Stimulated activated CD4-positive, alpha-beta T cell treated with anti-CD3 and anti-CD28 coated beads, Interleukin-2, amount 100 ng/mL, for 24 hours (primary cell): ENCODE measurements around the gene GNG3.
"Not testable (repeated sequence)": the region's sequence is repeated elsewhere in the genome, so short reads cannot be mapped to it uniquely, and the experiment has no call there.

Experiments used
- DNase-seq, 2 donors: peaks; one replicate each; pipeline ENCODE4 v3.0.0-alpha.2; 2020

Gene GNG3

DNA sequence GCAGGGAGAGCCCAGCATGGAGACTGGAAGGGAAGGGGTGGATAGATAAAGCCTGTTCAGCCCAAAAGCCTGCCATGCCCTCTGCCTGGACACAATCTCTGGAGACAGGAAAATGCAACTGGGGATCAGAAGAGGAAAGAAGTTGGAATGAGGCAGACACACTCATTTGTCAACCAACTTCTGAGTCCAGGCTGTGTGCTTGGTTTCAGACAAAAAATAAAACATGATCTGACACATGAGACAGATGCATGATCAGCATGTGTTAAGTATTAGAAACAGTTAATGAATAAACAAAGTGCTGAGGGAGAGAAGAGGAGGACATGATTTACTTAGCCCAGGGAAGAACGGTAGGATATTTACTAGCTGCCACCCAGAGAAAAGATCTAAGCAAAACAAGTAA, 19.0 kb upstream of the GNG3 start:
- no peak for DNase-seq

DNA sequence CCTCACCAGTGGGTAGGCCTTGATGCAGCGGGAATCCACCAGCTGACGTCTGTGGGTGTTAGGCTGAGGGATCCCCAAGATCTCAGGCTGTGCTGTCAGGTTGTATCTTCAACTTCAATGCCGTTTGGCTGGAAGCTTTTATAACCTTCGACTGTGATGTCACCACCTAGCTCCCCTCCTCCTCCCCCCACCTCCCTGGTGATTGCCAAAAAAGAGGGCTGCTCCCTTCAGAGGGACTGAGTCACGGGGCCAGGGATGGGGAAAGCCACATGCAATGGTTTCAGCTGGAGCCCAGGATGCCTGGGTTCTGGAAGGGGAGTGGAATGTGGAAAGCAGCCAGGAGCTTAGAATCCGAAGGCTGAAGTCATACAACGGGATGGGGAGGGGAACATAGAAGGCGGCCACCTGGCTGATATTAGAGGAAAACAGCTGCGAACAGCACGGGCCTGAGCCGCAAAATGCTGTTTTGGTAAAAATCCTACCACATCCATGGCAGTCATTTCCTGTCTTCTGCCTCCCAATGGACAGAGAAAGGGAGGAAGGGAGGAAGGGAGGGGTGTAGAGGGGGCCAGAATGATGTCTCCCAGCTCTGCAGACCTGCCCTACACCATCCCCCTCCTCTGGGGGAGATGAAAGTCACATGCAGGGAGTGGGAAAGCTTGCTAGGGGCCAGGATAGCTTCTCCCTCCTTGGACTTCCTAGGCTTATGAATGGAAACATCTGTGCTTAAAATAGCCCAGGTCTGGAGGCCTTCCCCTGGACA, 17.9 kb upstream of the GNG3 start, which contains the start of gene LRRN4CL:
Gene LRRN4CL (minus strand): TSS at position 110 of the 763 bp plus-strand sequence. CDS start 1,022 bp downstream, outside the sequence.
- no peak for DNase-seq

DNA sequence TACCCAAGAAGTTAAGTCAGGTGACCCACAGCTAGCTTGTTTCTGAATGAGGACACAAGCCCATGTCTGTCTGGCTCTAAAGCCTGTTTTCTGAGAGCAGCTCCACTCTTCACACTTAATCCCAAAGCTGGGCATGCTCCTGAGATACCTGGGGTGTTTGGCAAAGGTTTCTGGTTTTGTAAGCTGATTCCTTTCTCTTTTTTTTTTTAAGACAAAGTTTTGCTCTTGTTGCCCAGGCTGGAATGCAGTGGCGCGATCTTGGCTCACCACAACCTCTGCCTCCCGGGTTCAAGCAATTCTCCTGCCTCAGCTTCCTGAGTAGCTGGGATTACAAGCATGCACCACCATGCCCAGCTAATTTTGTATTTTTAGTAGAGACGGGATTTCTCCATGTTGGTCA, 13.9 kb upstream of the GNG3 start:
- DNase-seq: not testable (repeated sequence)

DNA sequence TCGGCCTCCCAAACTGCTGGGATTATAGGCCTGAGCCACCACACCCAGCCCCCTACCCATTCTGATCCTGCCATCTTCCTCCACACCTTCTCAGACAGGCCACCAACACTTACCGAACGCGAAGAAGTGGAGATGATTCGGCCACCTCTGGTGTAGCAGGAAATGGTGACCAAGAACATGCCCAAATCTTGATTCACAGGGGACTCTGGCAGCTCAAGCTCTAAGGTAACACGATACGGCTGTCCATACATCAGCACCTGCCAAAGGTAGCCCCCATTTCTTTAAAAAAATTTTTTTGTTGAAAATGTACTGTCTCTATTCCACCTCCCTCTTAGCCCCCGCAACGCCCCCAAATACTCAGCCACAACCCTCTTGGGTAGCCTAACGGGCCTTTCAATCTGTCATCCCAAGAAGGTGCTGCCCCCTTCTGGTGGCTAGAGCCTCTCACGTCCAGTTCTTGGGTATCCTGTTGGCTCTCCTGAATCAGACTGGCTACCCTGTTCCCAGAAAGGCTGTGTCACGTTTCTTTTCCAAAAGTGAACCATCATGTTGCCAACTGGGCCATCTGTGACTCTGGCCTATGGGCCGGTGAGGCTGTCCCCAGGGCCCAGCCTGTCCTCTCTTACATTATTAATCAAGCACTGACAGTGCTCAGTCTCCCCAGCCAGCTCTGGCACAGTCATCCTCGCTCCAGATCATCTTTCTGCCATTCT, 12.9 kb upstream of the GNG3 start:
- DNase-seq: peak; percentile 78 to 84

DNA sequence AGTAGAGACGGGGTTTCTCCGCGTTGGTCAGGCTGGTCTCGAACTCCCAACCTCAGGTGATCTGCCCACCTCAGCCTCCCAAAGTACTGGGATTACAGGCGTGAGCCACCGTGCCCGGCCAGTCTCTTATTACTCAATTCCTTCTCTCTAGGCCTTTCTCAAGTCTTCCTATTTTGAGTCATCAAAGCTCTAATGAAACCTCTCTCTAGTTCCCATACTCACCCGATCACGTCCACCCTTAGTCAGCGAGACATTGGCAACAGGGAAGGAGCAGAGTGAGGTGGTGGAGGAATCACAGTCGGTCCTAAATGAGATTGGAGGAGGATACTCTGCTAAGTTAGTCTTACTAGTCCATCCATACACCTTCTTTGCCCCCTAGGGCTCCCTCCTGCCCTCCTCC, 5.2 kb upstream of the GNG3 start:
- no peak for DNase-seq

DNA sequence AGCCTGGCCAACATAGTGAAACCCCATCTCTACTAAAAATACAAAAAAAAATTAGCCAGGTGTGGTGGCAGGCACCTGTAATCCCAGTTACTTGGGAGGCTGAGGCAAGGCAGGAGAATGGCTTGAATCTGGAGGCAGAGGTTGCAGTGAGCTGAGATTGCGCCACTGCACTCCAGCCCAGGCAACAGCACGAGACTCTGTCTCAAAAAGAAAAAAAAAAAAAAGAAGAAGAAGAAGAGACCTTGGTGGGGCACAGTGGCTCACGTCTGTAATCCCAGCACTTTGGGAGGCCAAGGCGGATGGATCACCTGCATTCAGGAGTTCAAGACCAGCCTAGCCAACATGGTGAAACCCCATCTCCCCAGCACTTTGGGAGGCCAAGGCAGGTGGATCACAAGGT, 3.6 kb upstream of the GNG3 start:
- DNase-seq: not testable (repeated sequence)

DNA sequence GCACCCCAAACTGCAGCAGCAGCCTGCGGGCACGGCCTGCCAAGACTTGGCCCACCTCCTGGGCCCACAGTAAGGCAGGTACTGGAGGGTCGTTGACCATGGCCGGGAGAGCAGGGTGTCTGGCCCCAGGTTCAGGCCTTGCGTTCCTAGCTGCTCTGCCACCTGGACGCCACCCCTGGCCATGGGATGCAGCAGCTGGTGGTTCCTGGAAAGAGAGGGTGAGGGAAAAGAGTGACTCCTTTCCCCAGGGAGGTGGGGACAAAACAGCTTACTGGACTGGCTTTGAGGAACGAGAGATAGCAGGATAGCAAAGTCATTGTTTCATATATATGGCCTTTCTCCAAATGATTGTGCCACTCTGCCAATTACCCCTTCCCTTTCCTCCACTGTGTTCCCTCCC, 2.1 kb upstream of the GNG3 start:
- DNase-seq: no peak

DNA sequence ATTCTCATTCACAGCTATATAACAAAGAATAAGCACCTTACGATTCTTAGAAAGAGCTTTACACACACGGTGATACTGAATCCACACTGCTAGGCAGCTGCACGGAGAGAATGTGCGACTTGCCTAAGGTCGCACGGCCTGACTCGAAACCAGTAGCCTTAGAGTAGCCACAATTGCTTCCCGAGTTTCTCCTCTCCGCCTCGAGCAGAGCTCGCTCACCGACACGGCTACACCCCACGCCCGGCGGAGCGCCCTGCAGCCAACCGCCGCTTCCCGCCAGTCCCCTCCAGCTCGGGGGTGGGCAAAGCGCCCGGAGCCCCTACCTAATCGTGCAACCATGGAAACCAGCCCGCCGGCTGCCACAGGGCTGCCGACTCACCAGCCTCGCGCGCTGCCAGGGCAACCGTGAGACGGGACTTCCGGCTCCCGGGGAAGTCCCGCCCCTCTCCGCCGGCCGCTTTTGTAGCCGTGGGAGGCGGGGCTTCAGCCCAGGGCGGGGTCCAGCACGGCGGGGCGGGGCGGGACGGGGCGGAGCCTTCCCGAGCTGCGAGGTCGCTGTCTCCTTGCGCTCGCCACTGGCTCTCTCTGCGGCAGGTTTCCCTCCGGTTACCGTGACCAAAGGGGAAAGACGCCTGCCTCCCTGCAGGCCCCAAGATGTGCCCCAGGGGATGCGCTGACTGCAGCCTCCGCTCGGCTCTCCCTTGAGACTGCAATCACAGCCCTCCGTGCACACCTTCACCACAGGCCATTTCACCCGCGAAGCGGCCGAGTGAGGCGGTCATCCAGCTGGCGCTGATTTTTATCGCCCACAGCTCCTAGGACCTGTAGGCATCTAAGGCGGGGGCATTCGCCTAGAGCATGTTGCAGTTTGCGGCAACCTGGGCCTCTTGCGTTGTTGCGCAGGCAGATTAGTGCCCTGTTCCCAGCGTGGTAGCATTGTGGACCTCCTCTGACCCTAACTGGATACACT, 1.3 kb upstream of the GNG3 start:
- peak; percentile 93 to 95 for DNase-seq

DNA sequence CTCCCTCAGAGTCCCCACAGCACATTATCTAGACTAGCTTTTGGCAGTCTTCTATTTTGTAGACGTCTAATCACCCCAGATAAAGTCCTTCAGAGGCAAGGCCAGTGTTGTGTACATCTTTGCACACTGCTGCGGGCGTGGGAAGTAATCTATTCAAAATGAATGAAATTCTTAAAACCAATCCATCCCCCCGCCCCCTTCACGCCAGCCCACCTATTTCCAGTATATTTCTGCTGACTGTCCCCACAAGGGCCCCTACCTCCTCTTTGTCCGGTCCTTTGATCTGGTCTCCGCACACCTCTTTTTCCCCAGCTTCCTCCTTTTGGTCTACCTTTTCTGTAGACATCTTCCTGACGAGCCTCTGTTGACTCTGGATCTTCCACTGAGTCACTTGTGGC, 627 bp upstream of the GNG3 start:
- no peak for DNase-seq

DNA sequence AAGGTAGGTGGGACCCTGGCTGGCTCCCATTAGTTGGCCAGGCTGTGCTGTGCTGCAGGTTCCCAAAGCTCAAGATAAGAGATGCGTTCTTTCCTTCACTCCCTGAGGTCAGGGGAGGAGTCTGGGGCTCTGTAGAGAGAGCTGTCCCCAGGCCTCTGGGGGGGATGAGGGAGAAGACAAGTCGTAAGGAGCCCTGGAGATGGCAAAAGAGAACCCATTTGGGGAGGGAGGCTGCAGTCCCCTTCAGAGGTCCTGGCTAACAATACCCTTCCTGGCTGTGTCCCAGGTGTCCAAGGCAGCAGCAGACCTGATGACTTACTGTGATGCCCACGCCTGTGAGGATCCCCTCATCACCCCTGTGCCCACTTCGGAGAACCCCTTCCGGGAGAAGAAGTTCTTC, 916 bp downstream of the GNG3 start:
- peak in 1 of 2 donors; percentile 7 for DNase-seq

DNA sequence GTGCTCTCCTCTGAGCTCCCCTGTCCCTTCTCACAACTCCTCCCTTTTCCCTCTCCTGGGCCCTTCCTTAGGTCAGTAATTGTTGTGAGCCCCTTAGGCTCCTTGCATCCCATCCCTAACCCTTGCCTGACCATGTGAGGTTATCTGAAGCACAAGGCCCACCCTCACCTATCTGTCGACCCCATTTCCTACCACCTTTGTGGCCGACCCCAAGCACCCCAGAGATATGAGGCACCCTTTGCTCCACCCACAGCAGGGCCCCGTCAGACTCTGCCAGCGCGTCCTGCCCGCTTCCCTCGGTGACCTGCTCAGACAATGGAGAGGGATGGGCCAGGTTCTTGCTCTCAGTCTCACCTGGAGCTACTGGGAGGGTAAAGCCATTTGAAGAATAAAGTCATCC, 1.3 kb downstream of the GNG3 start:
- DNase-seq: peak; percentile 49 to 55

DNA sequence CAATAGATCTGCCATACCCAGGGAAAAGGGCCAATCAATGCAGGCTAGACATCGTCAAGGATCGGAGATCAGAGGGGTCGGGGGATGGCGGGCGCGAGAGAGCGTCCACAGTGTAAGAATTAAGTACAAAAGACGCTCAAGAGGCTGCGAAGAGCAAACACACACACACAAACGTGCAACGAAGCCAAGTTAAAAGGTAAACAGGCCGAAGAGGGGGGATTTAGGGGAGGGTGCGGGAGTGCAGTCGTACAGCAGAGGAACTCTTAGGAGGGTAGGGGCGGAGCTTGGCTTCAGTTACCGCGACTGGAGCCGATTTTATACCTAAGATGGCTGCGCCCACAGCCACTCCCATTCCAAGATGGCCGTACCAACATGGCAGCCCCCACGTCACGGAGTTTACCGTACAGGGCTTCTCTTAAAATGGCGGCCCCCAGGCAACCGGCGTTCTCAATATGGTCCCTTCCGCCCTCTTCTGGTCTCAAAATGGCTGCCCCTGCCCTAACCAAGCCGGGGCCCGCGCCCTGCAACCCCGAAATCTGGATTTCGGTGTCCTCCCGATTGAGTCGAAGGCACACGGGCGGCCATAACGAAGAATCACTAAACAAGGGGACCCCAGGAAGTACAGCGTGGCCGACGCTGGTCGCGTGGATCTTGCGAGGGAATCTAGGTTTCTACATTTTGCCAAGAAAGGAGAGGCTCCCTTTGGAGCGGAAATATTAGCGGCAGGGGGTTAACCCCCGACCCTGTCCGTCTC, 1.9 kb downstream of the GNG3 start:
- DNase-seq: peak; percentile 94 to 95

DNA sequence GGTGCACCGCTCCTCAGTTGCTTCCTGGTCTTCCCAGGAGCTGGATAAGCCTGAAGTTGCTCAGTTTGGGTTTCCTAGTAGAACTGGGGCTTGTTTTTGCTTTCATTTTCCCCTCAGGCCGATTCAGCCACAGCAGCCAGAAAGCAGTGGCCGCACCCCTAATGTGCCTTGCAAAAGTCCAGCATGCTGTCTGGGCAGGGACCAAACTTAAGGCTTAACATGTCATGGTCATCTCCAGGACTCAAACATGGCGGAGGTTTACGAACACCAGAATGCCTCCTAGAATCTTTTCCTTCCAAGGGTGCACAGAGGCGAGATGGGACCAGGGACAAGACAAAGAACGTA, 2.5 kb downstream of the GNG3 start:
- DNase-seq: peak; percentile 21 to 47

DNA sequence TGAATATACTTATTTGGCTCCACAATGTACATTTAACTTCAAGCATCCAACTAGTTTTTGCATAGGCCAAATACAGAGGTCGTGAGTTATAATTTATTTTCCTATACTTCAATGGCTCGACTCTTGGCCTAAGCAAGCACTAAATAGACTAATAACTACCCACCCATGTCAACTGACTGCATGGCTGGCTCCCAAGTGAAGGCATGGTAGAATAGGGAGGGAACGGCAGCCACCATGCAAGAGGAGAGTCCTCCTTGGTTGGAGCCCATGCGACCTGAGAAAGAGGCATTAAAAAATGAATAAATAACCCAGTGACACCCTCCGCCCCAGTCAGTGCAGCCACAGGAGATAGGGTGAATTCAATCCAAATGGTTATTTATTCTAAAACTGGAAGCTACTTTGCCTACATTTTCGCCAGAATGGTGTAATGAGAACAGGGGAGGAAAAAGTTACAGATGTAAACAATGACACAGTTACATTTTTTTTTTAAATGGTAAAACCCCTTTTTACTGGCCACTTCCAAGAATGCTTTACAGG, 4.9 kb downstream of the GNG3 start:
- no peak for DNase-seq

DNA sequence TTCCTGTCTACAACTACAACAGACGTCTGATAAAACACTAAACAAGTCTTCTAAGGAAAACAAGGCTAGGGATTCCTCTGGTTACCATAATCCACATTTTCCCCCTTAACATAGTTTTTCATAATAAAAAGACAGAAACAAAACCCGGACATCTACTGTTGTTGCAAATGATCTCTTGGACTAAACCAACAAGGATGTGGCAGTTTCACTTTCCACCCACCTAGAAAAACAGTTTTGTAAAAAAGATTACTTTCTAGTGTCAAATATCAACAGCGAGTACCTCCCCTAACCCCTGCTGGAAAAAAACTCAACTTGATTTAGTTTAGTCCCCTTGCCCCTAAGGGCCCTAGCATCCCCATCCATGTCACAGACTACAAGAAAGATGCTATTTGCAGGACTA, 5.4 kb downstream of the GNG3 start:
- DNase-seq: no peak

DNA sequence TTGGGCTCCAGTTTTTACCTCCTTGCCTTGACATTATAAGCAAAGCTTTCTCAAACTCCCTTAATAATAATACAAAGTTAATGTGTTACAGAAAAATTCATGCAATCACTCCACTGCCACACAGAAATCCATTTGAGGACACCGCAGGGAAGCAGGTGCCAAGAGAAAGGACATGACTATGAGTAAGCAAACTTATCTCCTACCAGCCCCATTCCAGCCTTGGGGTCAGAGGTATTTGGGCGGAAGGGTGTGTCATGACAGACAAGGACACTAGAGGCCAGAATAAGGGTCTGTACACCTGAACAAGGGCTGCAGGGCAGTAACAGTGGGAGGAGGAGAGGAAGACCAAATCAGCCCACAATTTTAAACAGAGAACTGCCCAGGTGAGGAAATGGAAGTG, 5.9 kb downstream of the GNG3 start:
- no peak for DNase-seq

DNA sequence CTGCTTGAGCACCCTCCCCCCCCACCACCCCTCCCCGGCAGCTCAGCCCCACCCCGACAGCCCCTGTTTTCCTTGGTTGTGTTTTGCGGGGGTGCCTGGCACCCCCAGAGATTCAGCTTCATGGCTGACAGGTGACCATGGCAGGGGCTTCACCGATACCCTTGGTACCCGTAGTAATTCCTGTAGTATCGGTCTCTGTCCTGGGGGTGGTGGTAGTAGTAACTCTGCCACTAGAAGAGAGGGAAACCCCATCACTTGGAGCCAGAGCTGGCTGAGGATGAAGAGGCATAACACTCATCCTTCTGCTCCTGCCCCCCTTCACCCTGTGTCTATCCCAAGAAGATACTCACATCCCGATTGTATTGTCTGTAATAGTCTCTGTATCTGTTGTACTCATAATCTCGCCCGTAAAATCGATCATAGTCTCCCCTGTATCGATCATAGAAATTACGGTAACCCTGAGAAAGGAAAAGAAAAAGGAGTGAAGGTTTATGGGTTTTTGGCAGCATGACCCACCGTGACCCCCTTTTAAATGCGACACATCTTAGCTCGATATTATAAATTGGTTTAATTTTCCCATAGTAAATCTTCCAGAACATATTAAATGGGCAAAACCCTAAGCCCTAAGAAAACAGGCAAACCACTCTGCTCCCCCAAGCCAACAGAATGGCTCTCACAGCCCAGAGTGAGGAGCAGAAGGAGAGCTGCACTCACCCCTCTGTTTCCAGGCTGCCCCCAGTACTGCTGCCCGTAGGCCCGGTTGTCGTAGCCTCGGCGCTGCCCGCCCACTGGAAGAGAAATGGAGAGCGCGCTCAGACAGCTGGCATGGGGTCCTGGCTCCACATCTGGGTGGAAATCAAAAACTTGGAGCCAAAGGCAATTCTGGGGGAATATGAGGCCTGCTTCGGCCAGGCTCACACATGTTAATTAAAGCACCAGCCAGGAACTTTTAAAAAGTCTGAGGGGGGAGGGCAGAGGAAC, 8.0 kb downstream of the GNG3 start:
- no peak for DNase-seq

DNA sequence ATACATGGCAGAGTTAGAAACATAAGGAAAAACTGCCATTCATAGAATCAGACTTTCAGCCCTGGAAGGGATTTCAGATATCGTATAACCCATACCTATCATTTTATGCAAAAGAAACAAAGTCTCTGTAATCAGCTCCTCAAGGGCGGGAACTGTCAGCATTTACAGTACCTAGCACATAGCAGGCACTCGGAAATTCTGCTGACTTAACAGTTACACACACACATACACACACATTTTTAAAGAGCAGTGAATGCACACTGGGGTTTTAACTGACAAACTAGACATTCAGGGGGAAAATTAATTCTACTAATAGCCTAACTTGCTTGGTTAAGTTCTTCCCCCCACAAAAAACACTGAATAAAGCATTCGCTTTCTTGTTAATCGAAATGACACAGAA, 8.7 kb downstream of the GNG3 start:
- no peak for DNase-seq

DNA sequence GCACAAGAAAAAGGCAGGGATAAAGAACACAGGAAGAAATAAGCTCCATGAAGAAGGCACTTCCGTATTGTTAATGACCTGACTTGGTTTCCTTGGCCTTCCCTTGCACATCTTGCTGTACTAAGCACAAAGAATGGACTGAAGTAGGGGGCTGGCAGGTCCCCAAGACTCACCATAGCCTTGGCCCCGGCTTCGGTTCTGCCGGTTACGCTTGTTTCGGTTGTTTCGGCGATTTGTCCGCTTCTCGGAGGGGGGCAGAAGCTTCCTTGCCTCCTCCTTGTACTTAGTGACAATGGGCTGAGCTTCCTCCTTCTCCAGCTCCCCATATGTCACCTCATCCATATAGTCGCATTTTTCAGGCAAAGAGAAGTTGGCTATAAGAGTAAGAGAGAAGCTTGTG, 9.3 kb downstream of the GNG3 start:
- no peak for DNase-seq

DNA sequence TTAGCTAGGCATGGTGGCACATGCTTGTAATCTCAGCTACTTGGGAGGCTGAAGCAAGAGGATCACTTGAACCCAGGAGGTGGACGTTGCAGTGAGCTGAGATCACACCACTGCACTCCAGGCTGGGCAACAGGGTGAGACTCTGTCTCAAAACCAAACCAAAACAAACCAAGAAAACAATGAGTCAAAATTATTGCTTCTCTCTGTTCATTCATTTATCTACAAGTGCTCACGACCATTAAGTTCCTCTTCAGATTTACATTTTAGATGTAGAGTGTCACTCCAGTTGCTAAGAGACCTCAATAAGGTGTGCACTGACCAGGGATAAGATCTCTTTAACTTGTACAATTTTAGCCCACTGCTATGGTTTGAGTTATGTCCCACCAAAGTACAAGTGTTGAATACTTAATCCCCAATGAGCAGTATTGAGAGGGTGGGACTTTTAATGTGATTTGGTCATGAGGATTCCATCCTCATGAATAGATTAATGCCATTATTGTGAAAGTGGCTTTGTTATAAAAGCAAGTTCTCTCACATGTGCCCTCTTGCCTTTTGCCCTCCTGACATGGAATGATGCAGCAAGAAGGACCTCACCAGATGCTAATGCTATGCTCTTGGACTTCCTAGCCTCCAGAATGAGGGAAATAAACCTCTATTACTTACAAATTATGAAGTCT, 12.0 kb downstream of the GNG3 start:
- DNase-seq: no peak
